ENCODE results near the gene PRRG4. TPM values are rescaled to one million over a fixed set of nuclear protein-coding genes. Genes with fewer than 3 reads are reported as not detected.

Gene PRRG4
- total and polyA plus RNA-seq, 2 of the 13 experiments (the other 11 are each of a cell fraction or from before 2014, with no cell fraction given): 0.24 to 0.95 TPM

GRCh38 chr11:32794439-32794838, 35.3 kb upstream of the PRRG4 start, which contains the start of gene CCDC73:
TSS of gene CCDC73 (minus strand) at chr11:32794662. CDS start at chr11:32760243, 34,419 bp downstream.
- intact Hi-C loops (cut with micrococcal nuclease; ENCODE audit: unreplicated experiment) (loop anchor here (5.0 kb wide), 1 partner anchor 362 kb away; no protein-coding TSS in a partner anchor), in situ Hi-C loops (cut with HindIII; ENCODE audit: extremely low pct_ligation_motif_present, low pct_unique_long_range_greater_than_20kb) (loop anchor here (5.0 kb wide), 1 partner anchor 82 kb away; no protein-coding TSS in a partner anchor)
- no peaks in the 10 kb centered on the region for H3K9me3 ChIP-seq (ENCODE audit: low read length)
- no peaks in the 10 kb centered on the region for H3K4me1 ChIP-seq (ENCODE audit: insufficient read depth, low read length)
- 67% methylated on average over 12 of the region's 12 CpGs for WGBS (ENCODE audit: low lambda C conversion rate)
- H3K4me2 ChIP-seq (ENCODE audit: low read depth, low read length): no peak within 1 kb of the TSS
- TF ChIP-seq ELF4 (CRISPR knock-in tag; IDR thresholded peaks at IDR 0.05; ENCODE audit: borderline replicate concordance) (no peak), SALL2 (CRISPR knock-in tag; IDR thresholded peaks at IDR 0.05) (no peak), TCF12 (IDR thresholded peaks at IDR 0.05) (no peak), TCF12 (CRISPR knock-in tag; IDR thresholded peaks at IDR 0.05) (no peak), SRSF1 (optimal IDR thresholded peaks at IDR 0.05; ENCODE audit: low read depth, low read length) (no peak), HMGA1 (CRISPR knock-in tag; conservative IDR thresholded peaks at IDR 0.05) (no peak), HNF1A (IDR thresholded peaks at IDR 0.05; ENCODE audit: low read depth) (no peak), HNF1A (CRISPR knock-in tag; IDR thresholded peaks at IDR 0.05; ENCODE audit: borderline replicate concordance) (no peak), DPF2 (CRISPR knock-in tag; IDR thresholded peaks at IDR 0.05; ENCODE audit: borderline replicate concordance, low read depth) (no peak), CREB1 (IDR thresholded peaks at IDR 0.05) (no peak), CREB1 (CRISPR knock-in tag; IDR thresholded peaks at IDR 0.05) (no peak), ZBTB2 (CRISPR knock-in tag; IDR thresholded peaks at IDR 0.05; ENCODE audit: low read depth) (no peak), SRY (CRISPR knock-in tag; IDR thresholded peaks at IDR 0.05) (no peak), FOSL2 (CRISPR knock-in tag; IDR thresholded peaks at IDR 0.05) (no peak), ATF1 (CRISPR knock-in tag; IDR thresholded peaks at IDR 0.05) (no peak), ZNF883 (CRISPR knock-in tag; IDR thresholded peaks at IDR 0.05; ENCODE audit: not compliant biosample characterization) (no peak), BCLAF1 (IDR thresholded peaks at IDR 0.05) (no peak)
- ATAC-seq (no peak), FAIRE-seq (no peak), DNase-seq (ENCODE audit: low spot score) (no peak)
- H3K36me3 ChIP-seq (replicated peaks in 1 of 2; ENCODE audit: control insufficient read depth in 1 of 2, insufficient read depth in 2 of 2, low read length in 2 of 2): no peaks in the 10 kb centered on the region
- H2AFZ ChIP-seq (ENCODE audit: low read length): no peak within 1 kb of the TSS
- CTCF ChIA-PET (ENCODE audit: low intra/inter-chr PET ratio, low total read pairs): no interaction called here
- peaks cover 0 to 5% of the 10 kb centered on the region in 2 experiments; a peak in 2 of 5 replicates for H3K27me3 ChIP-seq (ENCODE audit: control insufficient read depth in 1 of 2, insufficient read depth in 2 of 2, low read length in 2 of 2)
- H4K20me1 ChIP-seq (ENCODE audit: insufficient read depth, low read length): no peaks in the 10 kb centered on the region
- no peak within 1 kb of the TSS for H3K27ac ChIP-seq (ENCODE audit: extremely low read length, insufficient read depth, low read length)
- H3K4me3 ChIP-seq (replicated peaks in 1 of 3; ENCODE audit: insufficient read depth in 1 of 3, low read depth in 2 of 3, low read length in 3 of 3): no peak within 1 kb of the TSS
- POLR2A ChIA-PET: no interaction called here
- H3K9ac ChIP-seq (ENCODE audit: insufficient read depth, low read depth, low read length): no peak within 1 kb of the TSS
- no TSS peak for BruUV-seq (replicated peaks)
- no peaks in the 10 kb centered on the region for H3K79me2 ChIP-seq (ENCODE audit: insufficient read depth, low read length)
